ENCODE measurements around the gene BMP3.

The BMP3 gene

DNA sequence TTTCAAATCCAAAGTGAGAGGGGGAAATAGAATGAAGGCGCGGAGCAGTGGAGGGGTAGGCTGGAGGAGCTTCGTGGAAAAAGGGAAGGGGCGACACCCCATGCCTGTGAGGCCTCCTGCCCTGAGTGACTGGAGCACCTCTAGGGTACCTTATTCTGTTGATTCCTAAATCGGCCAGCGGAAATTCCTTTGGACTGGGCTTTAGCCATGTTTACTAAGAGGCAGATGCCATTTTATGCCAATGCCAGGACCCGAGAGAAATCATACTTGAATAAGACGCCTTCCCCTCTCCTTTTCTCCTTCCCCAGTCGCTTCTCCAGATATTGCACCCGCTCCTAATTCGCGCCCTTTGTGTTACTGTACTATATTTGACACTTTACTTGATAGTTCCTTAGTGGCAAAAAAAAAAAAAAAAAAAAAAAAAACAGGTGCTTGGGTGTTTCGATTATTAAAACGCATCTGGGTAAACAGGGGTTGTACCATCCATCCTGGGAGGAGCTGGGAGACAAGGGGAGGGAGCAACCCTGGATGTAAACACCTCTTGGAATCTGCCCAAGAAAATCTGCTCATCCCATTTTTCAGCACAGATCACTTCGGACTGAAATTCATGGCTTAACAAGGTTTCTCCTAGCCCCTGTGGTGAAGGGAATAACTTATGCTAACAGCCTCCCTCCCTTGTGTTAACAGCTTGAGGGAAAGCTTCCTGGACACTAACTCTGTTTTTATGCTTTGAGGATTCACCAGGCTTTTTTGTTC, 1.5 kb downstream of the BMP3 start:
- TF ChIP-seq, protein P1, sequence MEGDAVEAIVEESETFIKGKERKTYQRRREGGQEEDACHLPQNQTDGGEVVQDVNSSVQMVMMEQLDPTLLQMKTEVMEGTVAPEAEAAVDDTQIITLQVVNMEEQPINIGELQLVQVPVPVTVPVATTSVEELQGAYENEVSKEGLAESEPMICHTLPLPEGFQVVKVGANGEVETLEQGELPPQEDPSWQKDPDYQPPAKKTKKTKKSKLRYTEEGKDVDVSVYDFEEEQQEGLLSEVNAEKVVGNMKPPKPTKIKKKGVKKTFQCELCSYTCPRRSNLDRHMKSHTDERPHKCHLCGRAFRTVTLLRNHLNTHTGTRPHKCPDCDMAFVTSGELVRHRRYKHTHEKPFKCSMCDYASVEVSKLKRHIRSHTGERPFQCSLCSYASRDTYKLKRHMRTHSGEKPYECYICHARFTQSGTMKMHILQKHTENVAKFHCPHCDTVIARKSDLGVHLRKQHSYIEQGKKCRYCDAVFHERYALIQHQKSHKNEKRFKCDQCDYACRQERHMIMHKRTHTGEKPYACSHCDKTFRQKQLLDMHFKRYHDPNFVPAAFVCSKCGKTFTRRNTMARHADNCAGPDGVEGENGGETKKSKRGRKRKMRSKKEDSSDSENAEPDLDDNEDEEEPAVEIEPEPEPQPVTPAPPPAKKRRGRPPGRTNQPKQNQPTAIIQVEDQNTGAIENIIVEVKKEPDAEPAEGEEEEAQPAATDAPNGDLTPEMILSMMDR (IDR thresholded peaks at IDR 0.05; ENCODE audit: low read depth, low read length, missing control alignments) = no peak
- no peak overlapping the region for H3K4me3 ChIP-seq (replicated peaks; ENCODE audit: low read depth, low read length)
- DNase-seq (ENCODE audit: extremely low read depth, low read depth) = no peak

DNA sequence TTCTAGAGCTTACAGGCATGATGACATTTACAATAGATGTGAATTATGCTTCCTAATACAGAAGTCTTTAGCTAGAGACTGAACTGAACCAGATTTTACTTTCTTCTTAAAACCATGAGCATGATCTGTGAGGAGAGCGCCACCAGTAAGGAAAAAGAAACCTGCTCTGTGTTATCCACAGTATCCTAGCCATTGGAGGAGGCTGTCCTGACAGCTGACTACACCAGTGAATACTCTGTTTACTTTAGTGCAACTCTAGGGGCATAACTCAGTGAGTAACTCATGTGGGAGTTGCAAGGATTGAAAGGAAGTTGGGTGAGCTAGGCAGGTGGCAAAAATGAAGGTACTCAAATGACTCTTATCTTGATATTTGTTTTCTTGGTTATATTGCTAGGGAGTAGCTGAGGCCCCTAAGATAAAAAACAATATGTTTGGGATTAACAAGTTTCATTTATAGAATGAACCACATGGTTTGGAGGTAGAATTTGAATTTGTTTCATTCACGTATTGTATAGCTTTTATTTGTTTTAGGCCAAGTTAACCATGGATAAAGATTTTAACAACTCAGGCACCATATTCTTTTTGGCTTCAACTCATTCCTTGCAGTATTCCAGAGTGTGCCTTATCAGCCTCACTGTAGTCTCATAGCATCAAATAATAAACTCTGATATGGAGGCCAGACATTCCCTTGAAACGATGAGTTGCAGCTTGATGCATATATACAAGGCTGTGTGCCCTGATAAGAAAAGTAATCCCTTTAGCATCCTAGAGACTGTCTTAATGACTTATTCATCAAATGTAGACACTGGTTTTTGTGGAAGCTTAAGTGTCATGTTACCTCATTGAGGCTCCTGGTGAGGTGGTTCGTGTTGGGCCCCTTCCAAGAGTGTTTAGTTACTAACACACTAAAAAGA, 2.5 kb downstream of the BMP3 start:
- TF ChIP-seq, protein P1 (IDR thresholded peaks at IDR 0.05; ENCODE audit: low read depth, low read length, missing control alignments) = no peak
- DNase-seq (ENCODE audit: extremely low read depth, low read depth) = no peak
- no peak overlapping the region for H3K4me3 ChIP-seq (replicated peaks; ENCODE audit: low read depth, low read length)

DNA sequence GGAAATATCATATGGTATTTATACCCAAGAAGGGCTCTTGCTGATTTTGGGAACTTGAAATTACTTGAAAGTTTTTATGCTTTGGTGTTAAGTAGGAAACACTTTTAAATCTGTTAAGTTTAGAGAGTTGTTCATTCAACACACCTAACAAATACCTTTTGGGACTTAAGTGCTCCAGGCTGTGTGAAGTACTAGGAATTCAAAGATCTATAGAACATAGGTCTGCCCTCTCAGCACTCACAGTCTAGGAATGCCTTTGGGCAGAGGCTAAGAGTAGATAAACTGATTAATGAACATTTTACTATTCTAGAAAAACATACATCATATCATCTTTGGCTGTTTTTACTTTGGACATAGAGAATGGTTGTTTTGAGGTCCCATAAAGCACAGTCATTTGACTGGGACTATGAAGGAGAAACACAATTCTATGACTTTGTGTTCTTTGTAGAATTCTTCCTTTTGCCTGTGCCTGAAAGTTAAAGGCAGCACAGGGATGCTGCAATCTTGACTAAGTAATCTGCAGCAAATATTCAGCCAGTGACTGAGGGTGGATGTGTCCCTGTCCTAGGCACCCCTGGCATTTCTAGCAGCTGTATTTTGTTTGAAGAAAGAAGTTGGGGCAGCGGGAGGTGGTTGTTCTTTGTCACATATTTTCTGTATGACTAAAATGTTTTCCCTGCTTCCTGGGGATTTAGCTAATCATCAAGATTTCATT, 8.3 kb downstream of the BMP3 start:
- TF ChIP-seq, protein P1 (IDR thresholded peaks at IDR 0.05; ENCODE audit: low read depth, low read length, missing control alignments) = no peak
- DNase-seq (ENCODE audit: extremely low read depth, low read depth) = no peak
- no peak overlapping the region for H3K4me3 ChIP-seq (replicated peaks; ENCODE audit: low read depth, low read length)

DNA sequence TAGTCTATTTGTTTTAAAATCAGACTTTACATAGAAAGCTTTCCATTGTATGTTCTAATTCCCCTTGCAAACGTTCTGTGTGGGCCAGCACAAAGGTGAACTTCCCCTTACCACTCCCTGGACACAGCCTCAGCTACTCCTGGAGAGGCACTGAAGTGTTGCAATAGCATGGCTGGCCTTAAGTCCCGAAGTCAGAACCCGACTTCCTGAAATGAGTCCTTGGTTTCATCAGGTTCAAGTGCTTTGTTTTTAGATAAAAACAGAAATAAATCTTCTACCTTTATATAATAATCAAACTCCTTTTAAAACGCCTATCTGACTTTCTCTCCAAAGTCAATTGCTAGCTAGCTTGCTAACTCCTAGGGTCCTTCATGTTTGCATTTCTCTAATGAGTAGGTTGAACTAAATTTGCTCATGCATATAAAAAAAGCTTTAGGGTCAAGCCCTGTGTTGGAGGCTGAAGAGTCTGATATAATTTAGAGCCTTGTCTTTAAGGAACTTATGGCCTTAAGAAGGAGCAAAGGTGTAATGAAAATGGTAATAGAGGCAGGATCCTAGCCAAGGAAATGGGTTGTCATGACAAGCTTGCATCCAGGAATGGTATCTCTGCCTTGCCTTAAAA, 9.0 kb downstream of the BMP3 start:
- H3K4me3 ChIP-seq (replicated peaks; ENCODE audit: low read depth, low read length) = no peak overlapping the region
- TF ChIP-seq, protein P1 (IDR thresholded peaks at IDR 0.05; ENCODE audit: low read depth, low read length, missing control alignments) = no peak
- no peak for DNase-seq (ENCODE audit: extremely low read depth, low read depth)

DNA sequence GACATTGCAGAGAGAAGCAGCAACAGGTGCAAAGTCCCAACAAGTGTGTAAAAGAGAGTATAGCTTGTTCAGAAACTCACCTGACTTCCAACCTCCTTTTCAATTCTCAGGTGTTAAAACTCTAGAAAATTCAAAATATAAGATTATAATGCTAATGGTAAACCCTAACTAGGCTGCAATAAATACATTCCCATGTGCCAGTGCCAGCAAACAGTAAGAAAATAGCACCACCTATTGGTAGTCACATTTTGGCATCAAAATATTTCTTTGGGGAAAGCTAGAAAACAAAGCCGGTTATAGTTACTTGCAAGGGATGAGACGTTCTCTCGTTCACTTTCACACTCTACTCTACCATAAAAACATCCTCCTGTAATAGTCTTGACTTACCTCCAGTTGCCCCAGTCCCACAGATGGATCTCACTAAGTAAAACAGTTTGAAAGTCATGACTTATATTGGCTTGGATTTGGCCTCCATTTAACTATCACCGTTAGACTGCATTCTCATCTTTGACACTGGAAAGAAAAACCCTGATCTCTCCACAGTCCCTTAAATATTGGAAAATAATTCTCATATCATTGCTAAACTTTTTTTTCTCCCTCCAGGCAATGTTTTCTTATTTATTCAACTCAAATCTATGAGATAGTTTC, 9.6 kb downstream of the BMP3 start:
- H3K4me3 ChIP-seq (replicated peaks; ENCODE audit: low read depth, low read length) = no peak overlapping the region
- peak; percentile 24 for DNase-seq (ENCODE audit: extremely low read depth, low read depth)
- TF ChIP-seq, protein P1 (IDR thresholded peaks at IDR 0.05; ENCODE audit: low read depth, low read length, missing control alignments) = peak; percentile 53

Measured in HFF-Myc (cell line).